Mammary epithelial cell (primary cell): Measurements from ENCODE around the gene FOXP4.

Experiments used
- CTCF ChIP-seq, 2 donors: IDR thresholded peaks in 1 of 2; conservative IDR thresholded peaks in 1 of 2; 2 replicates each; pipeline ENCODE4 v1.5.1; 2011 to 2012; ENCODE audit warnings: inconsistent platforms in 2 of 2, low read length in 2 of 2, mild to moderate bottlenecking in 2 of 2, control low read depth in 1 of 2, low read depth in 1 of 2; ENCODE audit not compliant: insufficient read depth in 1 of 2; ENCODE audit errors: extremely low read depth in 1 of 2
- EZH2 ChIP-seq: IDR thresholded peaks from 2 replicates; pipeline ENCODE4 v1.6.1; 2012; ENCODE audit warnings: low read length, inconsistent platforms, borderline replicate concordance

DNA sequence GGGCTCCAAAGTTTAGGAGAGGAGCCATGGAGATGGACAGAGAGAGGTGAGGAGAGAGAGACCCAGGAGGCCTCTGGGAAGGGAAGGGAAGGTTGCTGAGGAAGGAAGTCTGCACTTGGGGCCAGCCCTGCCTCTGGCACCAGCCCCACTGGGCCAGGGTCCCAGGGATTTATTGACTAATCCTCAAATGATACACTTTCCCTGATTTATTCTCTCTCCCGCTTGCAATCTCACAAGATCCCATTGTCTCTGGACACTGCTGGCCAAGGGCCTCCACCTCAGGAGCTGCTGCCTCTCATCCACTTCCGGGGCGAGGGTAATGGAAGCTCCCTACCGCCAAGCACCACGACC, 43.6 kb upstream of the FOXP4 start:
- TF ChIP-seq CTCF (conservative IDR thresholded peaks at IDR 0.05 in 1 of 2, IDR thresholded peaks at IDR 0.05 in 1 of 2; ENCODE audit: extremely low read depth in 1 of 2, insufficient read depth in 1 of 2, low read depth in 1 of 2, low read length in 2 of 2) (no peak), EZH2 (no peak)
